NB4 (cell line): ENCODE data around the gene FAM193A.
A peak's percentile ranks its signal among the peaks of the same experiment; 100 is the strongest.

ENCODE experiments used
- DNase-seq: peaks from one replicate; pipeline ENCODE4 v3.0.0; 2010; ENCODE audit warnings: low read depth
- H3K4me3 ChIP-seq: one replicate; pipeline ENCODE4 v1.5.1; 2011; ENCODE audit warnings: mild to moderate bottlenecking, low read depth, low read length, moderate library complexity
- MYC ChIP-seq: IDR thresholded peaks from 2 replicates; pipeline ENCODE4 v1.6.1; 2011; ENCODE audit warnings: low read depth, low read length
- POLR2A ChIP-seq: IDR thresholded peaks from 2 replicates; pipeline ENCODE4 v1.6.1; 2011; ENCODE audit warnings: mild to moderate bottlenecking; ENCODE audit not compliant: insufficient read length; ENCODE audit errors: extremely low read depth
- TF ChIP-seq, protein P1 (sequence below): IDR thresholded peaks from 2 replicates; pipeline ENCODE4 v1.6.1; 2011; ENCODE audit warnings: low read depth, low read length
- TF ChIP-seq, protein P2 (sequence below): IDR thresholded peaks from one replicate; pipeline ENCODE4 v1.5.1; 2012; ENCODE audit warnings: low read depth, low read length

FAM193A gene

DNA sequence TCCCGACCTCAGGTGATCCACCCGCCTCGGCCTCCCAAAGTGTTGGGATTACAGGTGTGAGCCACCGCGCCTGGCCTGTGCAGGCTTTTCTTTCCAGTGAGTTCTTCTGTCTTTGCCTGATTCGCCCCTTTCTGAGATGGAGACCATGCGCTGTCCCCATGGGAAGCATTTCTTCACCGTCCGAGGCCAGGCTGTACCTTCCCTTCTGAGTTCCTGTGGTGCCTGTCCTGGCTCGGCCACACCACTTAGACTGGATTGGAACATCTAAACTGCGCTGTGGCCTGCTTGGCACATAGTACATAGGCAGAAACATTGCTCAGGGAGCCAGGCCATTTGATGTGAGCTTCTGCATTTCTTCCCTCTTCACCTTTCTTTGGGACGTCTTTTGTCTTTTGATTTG is 23.7 kb downstream of the FAM193A start:
- no peak overlapping the region for H3K4me3 ChIP-seq
- TF ChIP-seq, protein P1, sequence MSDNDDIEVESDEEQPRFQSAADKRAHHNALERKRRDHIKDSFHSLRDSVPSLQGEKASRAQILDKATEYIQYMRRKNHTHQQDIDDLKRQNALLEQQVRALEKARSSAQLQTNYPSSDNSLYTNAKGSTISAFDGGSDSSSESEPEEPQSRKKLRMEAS = no peak
- TF ChIP-seq POLR2A (no peak), MYC (no peak)
- TF ChIP-seq, protein P2, sequence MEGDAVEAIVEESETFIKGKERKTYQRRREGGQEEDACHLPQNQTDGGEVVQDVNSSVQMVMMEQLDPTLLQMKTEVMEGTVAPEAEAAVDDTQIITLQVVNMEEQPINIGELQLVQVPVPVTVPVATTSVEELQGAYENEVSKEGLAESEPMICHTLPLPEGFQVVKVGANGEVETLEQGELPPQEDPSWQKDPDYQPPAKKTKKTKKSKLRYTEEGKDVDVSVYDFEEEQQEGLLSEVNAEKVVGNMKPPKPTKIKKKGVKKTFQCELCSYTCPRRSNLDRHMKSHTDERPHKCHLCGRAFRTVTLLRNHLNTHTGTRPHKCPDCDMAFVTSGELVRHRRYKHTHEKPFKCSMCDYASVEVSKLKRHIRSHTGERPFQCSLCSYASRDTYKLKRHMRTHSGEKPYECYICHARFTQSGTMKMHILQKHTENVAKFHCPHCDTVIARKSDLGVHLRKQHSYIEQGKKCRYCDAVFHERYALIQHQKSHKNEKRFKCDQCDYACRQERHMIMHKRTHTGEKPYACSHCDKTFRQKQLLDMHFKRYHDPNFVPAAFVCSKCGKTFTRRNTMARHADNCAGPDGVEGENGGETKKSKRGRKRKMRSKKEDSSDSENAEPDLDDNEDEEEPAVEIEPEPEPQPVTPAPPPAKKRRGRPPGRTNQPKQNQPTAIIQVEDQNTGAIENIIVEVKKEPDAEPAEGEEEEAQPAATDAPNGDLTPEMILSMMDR = no peak
- no peak for DNase-seq

DNA sequence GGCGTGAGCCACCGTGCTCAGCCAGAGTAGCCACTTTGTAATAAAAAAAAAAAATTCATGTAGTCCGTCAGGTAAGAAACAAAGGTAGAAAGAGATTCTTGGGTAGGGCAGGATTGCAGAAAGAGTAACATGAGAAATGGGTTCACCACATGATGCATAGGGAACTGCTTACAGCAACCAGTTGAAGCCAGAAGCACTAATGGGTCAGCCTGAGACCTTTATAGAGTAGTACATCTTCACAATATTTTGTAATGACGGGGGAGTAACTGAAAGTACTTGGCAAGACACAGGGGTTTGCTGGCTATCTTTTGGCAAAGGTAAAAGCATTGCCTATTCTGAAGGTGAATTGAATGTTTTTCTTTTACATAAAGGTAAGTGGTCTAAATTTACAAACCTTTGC is 29.1 kb downstream of the FAM193A start:
- no peak for DNase-seq
- no peak overlapping the region for H3K4me3 ChIP-seq
- TF ChIP-seq, protein P1 = no peak
- no peak for TF ChIP-seq POLR2A
- TF ChIP-seq, protein P2 = no peak

DNA sequence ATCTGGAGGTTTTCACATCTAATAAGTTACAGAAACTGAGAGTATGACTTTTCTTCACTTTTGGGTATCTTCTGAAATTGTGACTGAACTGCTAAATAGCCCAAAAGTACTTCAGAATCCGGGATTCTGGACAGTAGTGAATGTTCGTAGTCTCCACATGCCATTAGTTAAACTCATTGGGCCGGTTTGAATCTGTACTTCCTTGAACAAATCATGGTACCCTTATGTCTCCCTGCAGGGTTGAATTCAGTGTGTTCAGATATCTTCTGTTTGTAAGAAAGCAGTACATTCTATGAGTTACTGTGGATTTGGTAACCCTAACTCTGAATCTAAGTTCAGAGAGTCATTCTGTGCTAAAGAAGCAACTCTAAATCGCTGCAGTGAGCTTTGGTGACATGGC is 33.6 kb downstream of the FAM193A start:
- no peak for DNase-seq
- TF ChIP-seq POLR2A = no peak
- TF ChIP-seq MYC = no peak
- TF ChIP-seq, protein P1 = no peak

DNA sequence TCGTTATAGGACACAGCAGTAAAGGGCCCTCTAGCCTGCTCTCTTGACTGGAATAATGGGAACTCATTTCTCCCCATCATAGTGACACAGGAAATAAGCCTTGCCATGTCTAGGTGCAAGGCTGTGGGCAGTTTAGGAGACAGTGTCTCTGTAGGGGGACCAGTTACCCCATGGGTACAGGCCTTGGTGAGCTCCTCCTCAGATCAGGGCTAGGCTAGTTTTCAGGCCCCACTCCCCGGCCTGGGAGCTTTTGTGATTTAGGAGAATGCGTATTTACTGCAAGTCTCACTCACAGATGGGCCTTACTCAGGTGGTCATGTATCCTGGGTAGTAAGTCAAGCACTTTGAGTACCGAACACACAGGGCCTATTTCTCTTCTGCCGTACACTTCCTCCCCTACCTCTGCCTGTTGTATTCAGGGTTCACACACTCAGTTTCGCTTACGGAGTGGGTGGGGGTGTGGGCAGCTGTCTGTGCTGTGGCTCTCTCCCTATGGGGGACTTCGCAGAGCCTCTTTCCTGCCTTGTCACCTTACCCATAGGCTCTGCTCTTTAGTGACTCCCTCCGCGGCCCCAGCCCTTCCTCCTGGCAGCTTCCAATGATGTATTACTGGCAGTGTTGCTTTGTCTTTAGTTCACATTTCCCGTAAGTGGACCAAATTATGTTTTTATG is 34.2 kb downstream of the FAM193A start:
- no peak overlapping the region for H3K4me3 ChIP-seq
- peak; percentile 24 for DNase-seq
- TF ChIP-seq MYC = no peak
- TF ChIP-seq, protein P2 = no peak

More for the DNA sequence above, 33.6 kb downstream of the FAM193A start:
- no peak overlapping the region for H3K4me3 ChIP-seq

DNA sequence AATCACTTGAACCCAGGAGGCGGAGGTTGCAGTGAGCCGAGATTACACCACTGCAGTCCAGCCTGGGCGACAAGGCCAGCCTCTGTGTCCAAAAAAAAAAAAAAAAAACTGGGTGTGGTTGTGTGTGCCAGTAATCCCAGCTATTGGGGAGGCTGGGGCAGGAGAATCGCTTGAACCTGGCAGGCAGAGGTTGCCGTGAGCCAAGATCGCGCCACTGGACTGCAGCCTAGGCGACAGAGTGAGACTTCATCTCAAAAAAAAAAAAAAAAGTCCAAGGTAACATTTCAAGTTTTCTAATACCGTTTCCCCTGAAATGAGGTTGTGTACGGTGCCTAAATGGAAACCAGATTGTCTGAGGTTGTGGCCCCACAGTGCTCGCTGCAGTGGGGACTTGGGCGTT is 35.6 kb downstream of the FAM193A start:
- H3K4me3 ChIP-seq = no peak overlapping the region
- TF ChIP-seq, protein P2 = no peak
- no peak for TF ChIP-seq MYC
- DNase-seq = no peak

DNA sequence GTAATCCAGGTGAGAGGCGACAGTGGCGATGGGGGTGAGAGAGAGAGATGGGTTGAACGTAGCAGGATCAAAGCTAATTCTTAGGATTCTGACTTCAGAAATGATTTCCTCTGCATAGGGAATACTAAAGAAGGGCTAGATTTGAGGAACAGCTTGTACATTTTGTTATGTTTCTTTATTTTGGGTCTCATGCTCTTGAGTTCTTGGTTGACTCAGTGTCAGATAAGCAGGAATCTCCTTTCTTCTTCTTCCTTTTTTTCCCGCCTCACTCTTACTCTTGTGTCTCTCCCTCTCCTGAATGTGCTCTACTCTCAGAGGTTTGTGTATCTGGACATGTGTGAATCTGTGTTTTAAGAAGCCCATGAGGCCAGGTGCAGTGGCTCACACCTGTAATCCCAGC is 36.4 kb downstream of the FAM193A start:
- TF ChIP-seq POLR2A = no peak
- TF ChIP-seq, protein P1 = no peak
- TF ChIP-seq MYC = no peak
- TF ChIP-seq, protein P2 = no peak
- no peak overlapping the region for H3K4me3 ChIP-seq
- DNase-seq = no peak
